Ishikawa (cell line): ENCODE results near the gene DMD.

ENCODE experiments used
- CEBPB ChIP-seq: IDR thresholded peaks from 2 replicates; pipeline ENCODE4 v1.6.1; 2012
- CREB1 ChIP-seq: IDR thresholded peaks from 2 replicates; pipeline ENCODE4 v1.6.1; 2012; ENCODE audit warnings: low read depth
- EGR1 ChIP-seq: IDR thresholded peaks from 2 replicates; pipeline ENCODE4 v1.6.1; 2012
- EP300 ChIP-seq: IDR thresholded peaks from 2 replicates; pipeline ENCODE4 v1.6.1; 2012; ENCODE audit warnings: borderline replicate concordance
- FOXM1 ChIP-seq: IDR thresholded peaks from 2 replicates; pipeline ENCODE4 v1.6.1; 2012; ENCODE audit warnings: low read depth, borderline replicate concordance
- NFIC ChIP-seq: IDR thresholded peaks from 2 replicates; pipeline ENCODE4 v1.6.1; 2012
- RAD21 ChIP-seq: IDR thresholded peaks from 2 replicates; pipeline ENCODE4 v1.6.1; 2012; ENCODE audit warnings: low read depth
- TAF1 ChIP-seq: IDR thresholded peaks from 2 replicates; pipeline ENCODE4 v1.6.1; 2012; ENCODE audit warnings: low read depth, mild to moderate bottlenecking
- TCF12 ChIP-seq: IDR thresholded peaks from 2 replicates; pipeline ENCODE4 v1.6.1; 2012; ENCODE audit warnings: low read depth
- TEAD4 ChIP-seq: IDR thresholded peaks from 2 replicates; pipeline ENCODE4 v1.6.1; 2012
- YY1 ChIP-seq: IDR thresholded peaks from 2 replicates; pipeline ENCODE4 v1.6.1; 2012; ENCODE audit warnings: low read depth
- ZBTB7A ChIP-seq: IDR thresholded peaks from 2 replicates; pipeline ENCODE4 v1.6.1; 2012; ENCODE audit warnings: low read depth
- TF ChIP-seq, protein P1 (sequence below): IDR thresholded peaks from 2 replicates; pipeline ENCODE4 v1.6.1; 2012; ENCODE audit warnings: low read depth, mild to moderate bottlenecking
- TF ChIP-seq, protein P2 (sequence below): IDR thresholded peaks from 2 replicates; pipeline ENCODE4 v1.6.1; 2012
- TF ChIP-seq, protein P3 (sequence below): IDR thresholded peaks from 2 replicates; pipeline ENCODE4 v1.6.1; 2012

The DMD gene

DNA sequence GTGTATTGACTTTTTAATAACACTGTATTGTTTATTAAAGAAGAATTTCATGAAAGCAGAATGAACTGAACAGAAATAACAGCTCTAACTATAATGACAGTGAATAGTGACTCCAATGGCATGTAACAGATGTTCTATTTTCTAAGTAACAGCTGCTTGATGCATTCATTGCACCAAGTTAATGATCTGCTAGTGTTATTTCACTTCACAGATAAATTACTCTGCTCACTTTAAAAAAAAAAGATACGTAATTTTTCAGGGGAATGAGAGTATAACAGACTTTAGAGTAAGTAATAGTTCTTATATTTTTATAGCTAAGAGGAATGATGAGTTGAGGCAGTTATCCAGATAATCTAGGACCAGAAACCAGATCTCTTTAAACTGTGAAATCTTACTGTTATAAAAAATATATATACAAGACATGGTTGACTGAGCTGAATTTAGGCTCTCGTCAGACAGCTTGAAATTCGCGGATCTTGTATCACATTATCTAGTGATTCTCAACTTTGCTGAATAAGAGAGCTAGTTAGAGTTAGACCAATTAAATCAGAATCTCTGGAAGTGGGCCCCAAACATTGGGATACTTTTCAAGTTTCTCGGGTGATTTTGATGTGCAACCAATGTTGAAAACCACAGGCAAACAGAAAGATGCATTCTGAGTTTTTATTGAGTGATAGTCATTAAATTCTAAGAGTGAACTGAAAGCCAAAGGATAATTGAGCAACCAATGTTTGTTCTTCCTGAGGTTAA is 840.7 kb downstream of the DMD start:
- TF ChIP-seq FOXM1 (no peak), TAF1 (no peak), CEBPB (no peak), TCF12 (no peak), EP300 (no peak), YY1 (no peak), CREB1 (no peak), RAD21 (no peak), ZBTB7A (no peak), EGR1 (no peak), TEAD4 (no peak), NFIC (no peak)
- TF ChIP-seq, protein P1, sequence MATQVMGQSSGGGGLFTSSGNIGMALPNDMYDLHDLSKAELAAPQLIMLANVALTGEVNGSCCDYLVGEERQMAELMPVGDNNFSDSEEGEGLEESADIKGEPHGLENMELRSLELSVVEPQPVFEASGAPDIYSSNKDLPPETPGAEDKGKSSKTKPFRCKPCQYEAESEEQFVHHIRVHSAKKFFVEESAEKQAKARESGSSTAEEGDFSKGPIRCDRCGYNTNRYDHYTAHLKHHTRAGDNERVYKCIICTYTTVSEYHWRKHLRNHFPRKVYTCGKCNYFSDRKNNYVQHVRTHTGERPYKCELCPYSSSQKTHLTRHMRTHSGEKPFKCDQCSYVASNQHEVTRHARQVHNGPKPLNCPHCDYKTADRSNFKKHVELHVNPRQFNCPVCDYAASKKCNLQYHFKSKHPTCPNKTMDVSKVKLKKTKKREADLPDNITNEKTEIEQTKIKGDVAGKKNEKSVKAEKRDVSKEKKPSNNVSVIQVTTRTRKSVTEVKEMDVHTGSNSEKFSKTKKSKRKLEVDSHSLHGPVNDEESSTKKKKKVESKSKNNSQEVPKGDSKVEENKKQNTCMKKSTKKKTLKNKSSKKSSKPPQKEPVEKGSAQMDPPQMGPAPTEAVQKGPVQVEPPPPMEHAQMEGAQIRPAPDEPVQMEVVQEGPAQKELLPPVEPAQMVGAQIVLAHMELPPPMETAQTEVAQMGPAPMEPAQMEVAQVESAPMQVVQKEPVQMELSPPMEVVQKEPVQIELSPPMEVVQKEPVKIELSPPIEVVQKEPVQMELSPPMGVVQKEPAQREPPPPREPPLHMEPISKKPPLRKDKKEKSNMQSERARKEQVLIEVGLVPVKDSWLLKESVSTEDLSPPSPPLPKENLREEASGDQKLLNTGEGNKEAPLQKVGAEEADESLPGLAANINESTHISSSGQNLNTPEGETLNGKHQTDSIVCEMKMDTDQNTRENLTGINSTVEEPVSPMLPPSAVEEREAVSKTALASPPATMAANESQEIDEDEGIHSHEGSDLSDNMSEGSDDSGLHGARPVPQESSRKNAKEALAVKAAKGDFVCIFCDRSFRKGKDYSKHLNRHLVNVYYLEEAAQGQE: no peak
- TF ChIP-seq, protein P2, sequence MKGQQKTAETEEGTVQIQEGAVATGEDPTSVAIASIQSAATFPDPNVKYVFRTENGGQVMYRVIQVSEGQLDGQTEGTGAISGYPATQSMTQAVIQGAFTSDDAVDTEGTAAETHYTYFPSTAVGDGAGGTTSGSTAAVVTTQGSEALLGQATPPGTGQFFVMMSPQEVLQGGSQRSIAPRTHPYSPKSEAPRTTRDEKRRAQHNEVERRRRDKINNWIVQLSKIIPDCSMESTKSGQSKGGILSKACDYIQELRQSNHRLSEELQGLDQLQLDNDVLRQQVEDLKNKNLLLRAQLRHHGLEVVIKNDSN: no peak
- TF ChIP-seq, protein P3, sequence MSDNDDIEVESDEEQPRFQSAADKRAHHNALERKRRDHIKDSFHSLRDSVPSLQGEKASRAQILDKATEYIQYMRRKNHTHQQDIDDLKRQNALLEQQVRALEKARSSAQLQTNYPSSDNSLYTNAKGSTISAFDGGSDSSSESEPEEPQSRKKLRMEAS: no peak

DNA sequence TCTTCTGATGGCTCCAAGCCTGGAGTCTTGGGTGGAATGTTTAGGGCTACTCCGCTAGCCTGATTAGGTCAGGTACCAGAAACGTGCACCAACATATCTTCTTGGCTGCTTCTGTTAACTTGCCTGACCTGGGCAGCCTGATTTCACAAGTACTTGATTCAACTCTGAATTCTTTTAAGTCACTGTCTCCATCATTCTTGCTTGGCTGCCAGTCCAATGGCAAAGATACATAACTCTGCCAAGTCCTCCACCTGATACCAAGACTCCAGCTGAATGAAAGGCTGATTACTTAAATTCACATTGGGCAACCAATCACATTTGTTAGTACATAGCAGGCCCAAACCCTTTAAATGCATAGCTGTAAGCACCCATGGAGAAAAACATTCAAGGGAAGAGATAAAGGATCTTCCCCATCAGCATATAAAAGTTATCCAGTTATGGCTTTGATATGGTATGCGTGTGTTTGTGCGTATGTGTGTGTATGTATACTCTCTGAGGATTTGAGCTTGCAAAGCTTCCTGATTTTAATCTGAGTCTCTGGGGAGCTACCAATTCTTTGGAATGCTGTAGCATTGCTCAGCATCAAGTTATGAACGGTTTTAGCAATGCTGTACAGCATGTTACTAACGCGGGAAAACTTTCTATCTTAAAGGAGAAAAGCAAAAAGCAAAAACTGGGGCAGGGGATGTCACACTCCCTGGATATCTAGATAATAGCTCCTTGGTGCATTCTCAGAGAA is 917.2 kb downstream of the DMD start:
- TF ChIP-seq YY1 (no peak), EP300 (no peak)

DNA sequence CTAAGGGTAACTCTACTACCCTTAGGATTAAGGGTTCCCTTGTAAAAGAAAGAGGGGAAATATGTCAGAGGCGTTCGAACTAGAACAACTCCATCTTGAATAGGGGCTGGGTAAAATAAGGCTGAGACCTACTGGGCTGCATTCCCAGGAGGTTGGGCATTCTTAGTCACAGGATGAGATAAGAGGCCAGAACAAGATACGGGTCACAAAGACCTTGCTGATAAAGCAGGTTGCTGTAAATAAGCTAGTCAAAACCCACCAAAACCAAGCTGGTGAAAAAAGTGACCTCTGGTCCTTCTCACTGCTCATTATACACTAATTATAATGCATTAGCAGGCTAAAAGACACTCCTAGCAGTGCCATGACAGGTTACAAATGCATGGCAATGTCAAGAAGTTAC is 922.0 kb downstream of the DMD start:
- TF ChIP-seq, protein P2: no peak
- TF ChIP-seq, protein P3: no peak
- TF ChIP-seq TAF1 (no peak), CEBPB (no peak)

DNA sequence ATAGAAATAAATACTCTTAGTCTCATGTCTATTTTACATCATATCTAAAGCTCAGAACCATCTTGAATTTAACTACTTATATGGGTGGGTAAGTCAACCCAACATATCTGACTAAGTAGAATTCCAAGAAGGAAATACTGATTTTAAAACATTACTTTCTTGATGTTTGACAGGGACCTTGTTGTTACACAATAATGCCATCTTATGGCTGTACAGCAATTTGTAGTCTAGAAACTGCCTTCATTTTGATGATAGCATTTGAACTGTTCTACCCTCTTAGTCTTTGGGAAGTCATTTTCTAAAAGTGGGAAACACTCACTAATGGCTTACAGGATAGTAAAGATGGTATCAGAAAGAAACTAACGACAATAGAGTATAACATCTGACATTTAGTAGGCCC is 929.5 kb downstream of the DMD start:
- no peak for TF ChIP-seq CEBPB
- TF ChIP-seq ZBTB7A: no peak
- TF ChIP-seq, protein P1: no peak
- no peak for TF ChIP-seq TCF12
- TF ChIP-seq TEAD4: no peak
- TF ChIP-seq, protein P2: no peak
- no peak for TF ChIP-seq YY1
- TF ChIP-seq CREB1: no peak
- TF ChIP-seq NFIC: no peak
- TF ChIP-seq, protein P3: no peak
- TF ChIP-seq RAD21: no peak
- no peak for TF ChIP-seq EGR1

DNA sequence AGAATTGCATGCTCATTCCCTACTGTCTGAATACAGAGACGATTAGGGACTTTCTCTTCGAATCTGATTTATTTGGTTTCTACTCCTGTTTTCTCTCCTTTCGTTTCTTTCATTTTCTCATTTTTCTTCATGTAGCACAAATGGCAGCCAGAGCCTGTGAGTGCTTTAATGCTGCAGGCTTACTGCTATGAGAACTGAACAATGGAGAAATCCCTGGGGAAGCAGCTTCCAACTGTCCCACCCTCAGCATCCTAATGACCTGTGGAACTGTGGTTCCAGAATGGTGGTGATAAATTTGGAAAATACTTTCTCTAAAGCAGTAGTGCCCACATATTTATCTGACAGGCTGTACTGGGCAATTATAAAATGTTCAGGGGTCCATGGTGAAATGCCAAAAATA is 930.4 kb downstream of the DMD start:
- TF ChIP-seq YY1 (no peak), TAF1 (no peak), FOXM1 (no peak)

DNA sequence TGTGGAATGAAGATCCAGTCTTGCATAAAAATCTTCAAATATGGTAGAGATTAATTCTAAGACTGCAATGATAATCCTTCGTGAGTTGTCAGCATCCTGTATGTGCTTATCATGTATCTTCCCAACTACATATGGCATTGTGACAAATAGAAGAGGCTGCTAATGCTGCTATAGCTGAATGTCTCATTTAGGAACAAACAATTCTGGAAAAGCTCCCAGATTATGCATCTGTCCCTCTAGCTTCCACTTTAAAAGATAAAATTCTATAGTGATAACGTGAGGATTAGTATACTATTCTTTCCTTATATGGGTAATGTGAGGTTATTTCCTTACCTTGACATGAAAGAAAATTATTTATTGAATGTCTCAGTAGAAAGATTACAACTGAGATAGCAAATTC is 930.9 kb downstream of the DMD start:
- TF ChIP-seq TCF12 (no peak), ZBTB7A (no peak), EP300 (no peak), CEBPB (no peak), YY1 (no peak), EGR1 (no peak), NFIC (no peak), CREB1 (no peak), RAD21 (no peak)
- TF ChIP-seq, protein P2: no peak
- TF ChIP-seq, protein P1: no peak
